ENCODE data around the gene CDC14A.
A peak's percentile ranks its signal among the peaks of the same experiment; 100 is the strongest.

The CDC14A gene

GRCh38 chr1:100452641-100453040, 100.3 kb downstream of the CDC14A start:
- no peak for DNase-seq (ENCODE audit: low spot score)

GRCh38 chr1:100455478-100456072, 103.3 kb downstream of the CDC14A start:
- no peak for DNase-seq (ENCODE audit: low spot score)

- no peak for DNase-seq (ENCODE audit: low spot score)
Measured at GRCh38 chr1:100456880-100457279, 104.6 kb downstream of the CDC14A start.

- no peak for DNase-seq (ENCODE audit: low spot score)
Measured at GRCh38 chr1:100457683-100458082, 105.4 kb downstream of the CDC14A start.

GRCh38 chr1:100458661-100459357, 106.5 kb downstream of the CDC14A start:
- DNase-seq (ENCODE audit: low spot score) = no peak

- DNase-seq (ENCODE audit: low spot score) = peak; percentile 73
Measured at GRCh38 chr1:100459358-100460114, 107.2 kb downstream of the CDC14A start.

- DNase-seq (ENCODE audit: low spot score) = no peak
Measured at GRCh38 chr1:100461222-100461621, 108.9 kb downstream of the CDC14A start.

GRCh38 chr1:100462326-100463025, 110.2 kb downstream of the CDC14A start:
- no peak for DNase-seq (ENCODE audit: low spot score)

- peak; percentile 65 for DNase-seq (ENCODE audit: low spot score)
Measured at GRCh38 chr1:100463791-100464424, 111.6 kb downstream of the CDC14A start.

- DNase-seq (ENCODE audit: low spot score) = no peak
Measured at GRCh38 chr1:100469578-100469977, 117.3 kb downstream of the CDC14A start.

- DNase-seq (ENCODE audit: low spot score) = no peak
Measured at GRCh38 chr1:100474834-100475233, 122.5 kb downstream of the CDC14A start.

GRCh38 chr1:100476735-100477290, 124.5 kb downstream of the CDC14A start:
- no peak for DNase-seq (ENCODE audit: low spot score)

- no peak for DNase-seq (ENCODE audit: low spot score)
Measured at GRCh38 chr1:100478816-100479215, 126.5 kb downstream of the CDC14A start.

- DNase-seq (ENCODE audit: low spot score) = no peak
Measured at GRCh38 chr1:100479620-100480338, 127.5 kb downstream of the CDC14A start.

GRCh38 chr1:100481303-100481702, 129.0 kb downstream of the CDC14A start:
- DNase-seq (ENCODE audit: low spot score) = no peak

- DNase-seq (ENCODE audit: low spot score) = no peak
Measured at GRCh38 chr1:100482167-100482566, 129.9 kb downstream of the CDC14A start.

GRCh38 chr1:100482748-100483147, 130.4 kb downstream of the CDC14A start:
- DNase-seq (ENCODE audit: low spot score) = no peak

GRCh38 chr1:100483230-100483629, 130.9 kb downstream of the CDC14A start:
- no peak for DNase-seq (ENCODE audit: low spot score)

GRCh38 chr1:100485855-100486258, 133.6 kb downstream of the CDC14A start:
- no peak for DNase-seq (ENCODE audit: low spot score)

GRCh38 chr1:100494393-100495084, 142.2 kb downstream of the CDC14A start:
- no peak for DNase-seq (ENCODE audit: low spot score)

Data from ecto neural progenitor cell (in vitro differentiated cells).